Activated naive CD4-positive, alpha-beta T cell treated with Interleukin-2 at 50 U/mL for 16 hours (primary cell): Measurements from ENCODE around the gene PTPN3.

Experiments
- DNase-seq: peaks from one replicate; pipeline ENCODE4 v3.0.0-alpha.2; 2020

The PTPN3 gene

GRCh38 chr9:109421026-109421970, 76.8 kb downstream of the PTPN3 start:
- no peak for DNase-seq

GRCh38 chr9:109419531-109419930, 78.6 kb downstream of the PTPN3 start:
- no peak for DNase-seq

- DNase-seq, result no peak
Observed at GRCh38 chr9:109418827-109419226, 79.3 kb downstream of the PTPN3 start.

GRCh38 chr9:109417585-109418544, 80.2 kb downstream of the PTPN3 start:
- DNase-seq, result no peak

GRCh38 chr9:109417054-109417453, 81.1 kb downstream of the PTPN3 start:
- no peak for DNase-seq

GRCh38 chr9:109416135-109416706, 81.9 kb downstream of the PTPN3 start:
- DNase-seq, result no peak

GRCh38 chr9:109414125-109414785, 83.9 kb downstream of the PTPN3 start:
- no peak for DNase-seq

GRCh38 chr9:109411798-109412352, 86.2 kb downstream of the PTPN3 start:
- DNase-seq, result no peak

GRCh38 chr9:109411069-109411761, 86.9 kb downstream of the PTPN3 start:
- DNase-seq, result no peak

GRCh38 chr9:109409773-109410397, 88.2 kb downstream of the PTPN3 start:
- no peak for DNase-seq

GRCh38 chr9:109408759-109409462, 89.2 kb downstream of the PTPN3 start:
- DNase-seq, result no peak

- DNase-seq, result no peak
Observed at GRCh38 chr9:109403766-109404320, 94.3 kb downstream of the PTPN3 start.

- DNase-seq, result no peak
Observed at GRCh38 chr9:109403116-109403515, 95.0 kb downstream of the PTPN3 start.

- DNase-seq, result no peak
Observed at GRCh38 chr9:109401990-109402318, 96.2 kb downstream of the PTPN3 start.

- no peak for DNase-seq
Observed at GRCh38 chr9:109401169-109401989, 96.7 kb downstream of the PTPN3 start.

GRCh38 chr9:109399258-109399767, 98.8 kb downstream of the PTPN3 start:
- no peak for DNase-seq

- DNase-seq, result no peak
Observed at GRCh38 chr9:109391176-109391575, 106.9 kb downstream of the PTPN3 start.

GRCh38 chr9:109387856-109388255, 110.3 kb downstream of the PTPN3 start:
- DNase-seq, result no peak

- DNase-seq, result no peak
Observed at GRCh38 chr9:109387206-109387605, 110.9 kb downstream of the PTPN3 start.
